Measurements from ENCODE around the gene PCSK5. TPM values are rescaled to one million over a fixed set of nuclear protein-coding genes. Genes with fewer than 3 reads are reported as not detected.

Gene PCSK5
- total and polyA plus RNA-seq, 2 donors (not counting 1 experiment from before 2014, with no cell fraction given): 0.09 TPM; not detected in 1

GRCh38 chr9:75906531-75906930 is 16.1 kb downstream of the PCSK5 start:
- no peaks in the 10 kb centered on the region for H4K20me1 ChIP-seq (ENCODE audit: control insufficient read depth, insufficient read depth, low read length, poor library complexity, severe bottlenecking)
- POLR2A ChIA-PET: no interaction called here
- intact Hi-C loops (cut with micrococcal nuclease): no loop called here

GRCh38 chr9:75907329-75907728 is 16.9 kb downstream of the PCSK5 start:
- H3K27ac ChIP-seq (ENCODE audit: low read length in 2 of 2): no peak overlapping the region
- no peaks in the 10 kb centered on the region for H3K27me3 ChIP-seq (replicated peaks in 1 of 4; ENCODE audit: control extremely low read depth in 1 of 4, control insufficient read depth in 3 of 4, insufficient read depth in 4 of 4, low read length in 3 of 4)
- no peak overlapping the region for H3K9ac ChIP-seq (ENCODE audit: low read length)
- H3K79me2 ChIP-seq (ENCODE audit: control insufficient read depth, insufficient read depth, low read length): no peaks in the 10 kb centered on the region
- 94% methylated on average over 3 of the region's 3 CpGs for WGBS (ENCODE audit: insufficient coverage)
- H3K9me3 ChIP-seq (ENCODE audit: control extremely low read depth in 1 of 3, control insufficient read depth in 2 of 3, insufficient read depth in 1 of 3, low read length in 2 of 3): peaks cover 0 to 3% (median 0%) of the 10 kb centered on the region in 3 donors
- Mint-ChIP-seq H3K4me3 (no peak overlapping the region), H3K9me3 (ENCODE audit: insufficient read depth) (no peaks in the 10 kb centered on the region), H3K4me1 (no peaks in the 10 kb centered on the region), H3K27ac (no peak overlapping the region), H3K27me3 (no peaks in the 10 kb centered on the region)
- no peak for DNase-seq
- H3K36me3 ChIP-seq (replicated peaks in 1 of 2; ENCODE audit: control extremely low read depth in 1 of 2, control insufficient read depth in 1 of 2, extremely low read depth in 1 of 2, insufficient read depth in 2 of 2, low read length in 1 of 2): no peaks in the 10 kb centered on the region
- no peak for TF ChIP-seq EZH2 (IDR thresholded peaks at IDR 0.05; ENCODE audit: borderline replicate concordance, insufficient read depth, low read depth, low read length, poor library complexity, severe bottlenecking)
- no peak for TF ChIP-seq CTCF (IDR thresholded peaks at IDR 0.05)
- CTCF ChIA-PET: no interaction called here
- POLR2A ChIA-PET: no interaction called here
- ATAC-seq (ENCODE audit: low read depth): no peak
- no peaks in the 10 kb centered on the region for H4K20me1 ChIP-seq (ENCODE audit: control insufficient read depth, insufficient read depth, low read length, poor library complexity, severe bottlenecking)
- H3K4me1 ChIP-seq (ENCODE audit: control insufficient read depth in 2 of 2, insufficient read depth in 2 of 2, low read length in 2 of 2): no peaks in the 10 kb centered on the region
- intact Hi-C loops (cut with micrococcal nuclease): no loop called here
- no peak overlapping the region for H2AFZ ChIP-seq (ENCODE audit: insufficient read depth, low read depth, low read length, poor library complexity, severe bottlenecking)
- H3K4me3 ChIP-seq (ENCODE audit: control extremely low read depth in 1 of 5, extremely low read depth in 1 of 5, insufficient read depth in 1 of 5, low read depth in 2 of 5, low read length in 4 of 5): no peak overlapping the region
- H3K4me2 ChIP-seq (replicated peaks; ENCODE audit: low read depth, low read length, poor library complexity, severe bottlenecking): no peak overlapping the region

More at GRCh38 chr9:75906531-75906930, 16.1 kb downstream of the PCSK5 start:
- Histone ChIP-seq H3K27me3 (replicated peaks in 1 of 4; ENCODE audit: control extremely low read depth in 1 of 4, control insufficient read depth in 3 of 4, insufficient read depth in 4 of 4, low read length in 3 of 4) (no peaks in the 10 kb centered on the region), H3K4me1 (ENCODE audit: control insufficient read depth in 2 of 2, insufficient read depth in 2 of 2, low read length in 2 of 2) (no peaks in the 10 kb centered on the region), H3K79me2 (ENCODE audit: control insufficient read depth, insufficient read depth, low read length) (no peaks in the 10 kb centered on the region), H3K27ac (ENCODE audit: low read length in 2 of 2) (no peak overlapping the region), H3K9ac (ENCODE audit: low read length) (no peak overlapping the region), H3K36me3 (replicated peaks in 1 of 2; ENCODE audit: control extremely low read depth in 1 of 2, control insufficient read depth in 1 of 2, extremely low read depth in 1 of 2, insufficient read depth in 2 of 2, low read length in 1 of 2) (no peaks in the 10 kb centered on the region), H3K4me3 (ENCODE audit: control extremely low read depth in 1 of 5, extremely low read depth in 1 of 5, insufficient read depth in 1 of 5, low read depth in 2 of 5, low read length in 4 of 5) (no peak overlapping the region), H3K9me3 (ENCODE audit: control extremely low read depth in 1 of 3, control insufficient read depth in 2 of 3, insufficient read depth in 1 of 3, low read length in 2 of 3) (peaks cover 0 to 3% (median 0%) of the 10 kb centered on the region in 3 donors), H3K4me2 (replicated peaks; ENCODE audit: low read depth, low read length, poor library complexity, severe bottlenecking) (no peak overlapping the region), H2AFZ (ENCODE audit: insufficient read depth, low read depth, low read length, poor library complexity, severe bottlenecking) (no peak overlapping the region)
- no peaks in the 10 kb centered on the region for H3K9me3 Mint-ChIP-seq (ENCODE audit: insufficient read depth)
- DNase-seq: no peak
- no peak overlapping the region for H3K4me3 Mint-ChIP-seq
- no peak for TF ChIP-seq EZH2 (IDR thresholded peaks at IDR 0.05; ENCODE audit: borderline replicate concordance, insufficient read depth, low read depth, low read length, poor library complexity, severe bottlenecking)
- TF ChIP-seq CTCF (IDR thresholded peaks at IDR 0.05): no peak
- H3K27ac Mint-ChIP-seq: no peak overlapping the region
- WGBS (ENCODE audit: insufficient coverage): 100% methylated on average over 1 of the region's 1 CpG
- no peaks in the 10 kb centered on the region for H3K4me1 Mint-ChIP-seq
- H3K27me3 Mint-ChIP-seq: no peaks in the 10 kb centered on the region
- ATAC-seq (ENCODE audit: low read depth): no peak
- CTCF ChIA-PET: interaction anchor here (0.6 kb wide), 1 partner anchor 43 kb away, joined by 3 read pairs; no protein-coding TSS in a partner anchor
